GM12872 (cell line): ENCODE measurements around the gene GINS2.

Source experiments
- CTCF ChIP-seq: IDR thresholded peaks from 3 replicates; pipeline ENCODE4 v1.5.1; 2011; ENCODE audit warnings: low read depth, mild to moderate bottlenecking, low read length, moderate library complexity; ENCODE audit not compliant: insufficient read depth

The GINS2 gene

GRCh38 chr16:85639529-85640253 lies 49.1 kb downstream of the GINS2 start:
- TF ChIP-seq CTCF: no peak

- no peak for TF ChIP-seq CTCF
These were observed 49.9 kb downstream of the GINS2 start for GRCh38 chr16:85638695-85639409.

- TF ChIP-seq CTCF: no peak
These were observed 50.7 kb downstream of the GINS2 start for GRCh38 chr16:85637808-85638647.

- TF ChIP-seq CTCF: no peak
These were observed 51.5 kb downstream of the GINS2 start for GRCh38 chr16:85637061-85637807.

- no peak for TF ChIP-seq CTCF
These were observed 52.4 kb downstream of the GINS2 start for GRCh38 chr16:85636234-85636812.

- TF ChIP-seq CTCF: no peak
These were observed 53.1 kb downstream of the GINS2 start for GRCh38 chr16:85635545-85636140.
